HG03354 (cell line): ENCODE data around the gene SC5D.

Experiments
- ATAC-seq: cut with Tn5 transposase; IDR thresholded peaks from one replicate; pipeline ENCODE4 v1.9.1; 2021; ENCODE audit warnings: mild to moderate bottlenecking; ENCODE audit not compliant: unreplicated experiment, poor library complexity, severe bottlenecking

SC5D gene, protein sequence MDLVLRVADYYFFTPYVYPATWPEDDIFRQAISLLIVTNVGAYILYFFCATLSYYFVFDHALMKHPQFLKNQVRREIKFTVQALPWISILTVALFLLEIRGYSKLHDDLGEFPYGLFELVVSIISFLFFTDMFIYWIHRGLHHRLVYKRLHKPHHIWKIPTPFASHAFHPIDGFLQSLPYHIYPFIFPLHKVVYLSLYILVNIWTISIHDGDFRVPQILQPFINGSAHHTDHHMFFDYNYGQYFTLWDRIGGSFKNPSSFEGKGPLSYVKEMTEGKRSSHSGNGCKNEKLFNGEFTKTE

DNA sequence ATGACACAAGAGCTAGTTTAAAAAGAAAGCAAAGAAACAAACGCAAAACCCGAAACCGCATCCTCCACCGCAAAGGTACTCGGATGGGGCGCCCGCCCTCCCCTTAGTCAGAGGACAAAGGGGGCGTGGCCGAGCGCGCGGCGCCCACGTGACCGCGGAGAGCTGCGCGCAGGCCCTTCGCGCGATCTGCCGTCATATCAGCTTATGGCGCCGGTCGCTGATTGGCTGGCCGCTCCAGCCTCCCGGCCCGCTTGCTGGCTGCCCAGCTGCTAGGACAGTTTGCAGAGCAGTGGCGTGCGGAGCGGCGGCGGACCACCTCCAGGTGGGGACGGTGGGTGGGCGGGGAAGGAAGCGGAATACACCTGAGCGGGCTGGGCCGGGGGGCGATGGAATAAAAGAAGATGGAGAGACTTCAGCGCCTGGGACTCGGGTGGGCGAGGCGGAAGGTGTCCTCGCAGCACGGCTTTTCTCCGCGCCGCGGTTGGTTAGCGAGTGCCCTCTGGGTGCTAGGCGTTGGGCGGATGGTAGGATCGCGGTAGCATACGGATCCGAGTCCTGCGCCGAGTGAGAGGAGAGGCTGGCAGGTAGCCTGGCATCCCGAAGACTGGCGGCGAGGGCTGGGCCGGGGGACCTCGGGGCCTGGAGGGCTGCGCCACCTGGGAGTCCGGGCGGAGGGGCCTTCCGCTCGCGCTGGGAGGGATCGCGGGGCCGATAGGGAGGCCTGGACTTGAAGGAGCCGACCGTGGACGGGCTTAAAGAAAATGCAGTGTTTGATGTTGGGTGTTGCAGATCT lies at the start of gene SC5D:
SC5D (plus strand) TSS at position 277 of the 793 bp plus-strand sequence. CDS start 10,605 bp downstream, outside the sequence.
- ATAC-seq: peak; percentile 96

- ATAC-seq: no peak
Observed at GRCh38 chr11:121244884-121245283, 47.7 kb upstream of the SC5D start.

- ATAC-seq: no peak
Observed at GRCh38 chr11:121246021-121246768, 46.4 kb upstream of the SC5D start.

DNA sequence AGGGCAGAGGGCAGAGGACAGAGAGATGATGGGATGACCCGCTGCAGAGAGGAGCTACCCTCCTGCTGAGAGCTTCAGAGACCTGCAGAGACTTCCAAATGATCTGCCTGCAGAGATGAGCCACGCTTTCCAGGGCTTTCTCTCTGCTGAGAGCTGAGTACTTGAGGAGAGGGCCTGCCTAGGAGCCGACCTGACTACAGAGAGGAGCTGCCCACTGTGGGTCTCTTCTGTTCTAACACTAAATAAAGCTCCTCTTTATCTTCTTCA lies 45.9 kb upstream of the SC5D start:
- no peak for ATAC-seq

GRCh38 chr11:121248496-121248895 lies 44.1 kb upstream of the SC5D start:
- no peak for ATAC-seq

DNA sequence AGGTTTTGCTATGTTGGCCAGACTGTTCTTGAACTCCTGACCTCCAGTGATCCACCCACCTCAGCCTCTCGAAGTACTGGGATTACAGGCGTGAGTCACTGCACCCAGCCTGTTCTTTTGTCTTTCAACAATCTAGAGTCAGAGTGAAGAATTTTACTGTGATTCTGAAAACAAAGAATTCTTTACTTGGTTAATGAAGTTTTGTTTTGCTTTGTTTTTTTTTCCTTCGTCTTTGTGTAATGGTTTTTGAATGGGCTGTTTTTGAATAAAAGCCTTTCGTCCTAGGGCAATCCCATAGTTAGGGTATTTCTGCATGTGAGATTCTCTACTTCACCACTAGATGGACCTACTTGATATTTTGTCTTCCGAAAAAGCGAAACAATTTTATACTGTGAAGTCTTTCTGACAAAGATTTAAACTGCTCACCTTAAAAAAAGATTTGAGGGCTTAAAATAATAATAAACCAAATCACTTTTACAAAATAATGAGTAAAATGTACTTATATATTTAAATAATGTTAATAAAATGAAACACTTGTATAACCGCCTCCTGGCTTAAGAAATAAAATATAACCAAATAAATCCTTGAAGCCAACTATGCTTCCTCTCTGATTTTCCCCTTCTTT lies 43.4 kb upstream of the SC5D start:
- peak; percentile 69 for ATAC-seq

DNA sequence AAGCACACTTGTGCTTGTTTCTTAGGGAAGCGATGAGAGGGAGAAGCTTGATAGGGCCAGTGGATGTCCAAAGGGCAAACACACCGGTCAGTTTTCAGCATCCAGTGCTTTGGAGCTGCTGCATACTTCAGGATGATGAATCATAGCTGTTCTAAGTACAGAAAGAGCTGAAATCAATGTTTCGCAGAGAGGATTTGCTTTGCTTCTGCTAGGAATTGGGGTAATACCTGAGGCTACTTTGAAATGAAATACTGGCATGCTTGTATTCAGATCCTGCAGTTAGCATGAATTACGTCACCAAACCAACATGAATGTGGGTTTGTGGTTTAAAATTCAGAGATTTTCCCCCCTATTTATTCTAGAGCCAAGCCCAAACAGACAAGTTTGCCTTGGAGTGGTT lies 41.7 kb upstream of the SC5D start:
- no peak for ATAC-seq

DNA sequence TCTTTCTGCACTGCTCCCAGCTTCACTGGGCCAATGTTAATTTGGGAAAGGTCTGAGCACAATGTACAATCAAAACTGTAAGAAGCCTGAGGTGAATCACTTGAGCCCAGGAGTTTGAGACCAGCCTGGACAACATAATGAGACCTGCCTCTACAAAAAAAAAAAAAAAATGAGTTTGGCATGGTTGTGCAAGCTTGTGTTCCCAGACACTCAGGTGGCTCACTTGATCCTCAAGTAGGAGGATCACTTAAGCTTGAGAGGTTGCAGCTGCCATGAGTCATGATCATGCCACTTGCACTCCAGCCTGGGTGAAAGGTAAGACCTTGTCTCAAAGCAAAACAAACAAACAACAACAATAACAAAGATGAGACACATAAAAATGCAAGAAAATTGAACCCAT lies 38.6 kb upstream of the SC5D start:
- ATAC-seq: no peak

- ATAC-seq: no peak
Observed at GRCh38 chr11:121254756-121255155, 37.8 kb upstream of the SC5D start.

- ATAC-seq: no peak
Observed at GRCh38 chr11:121255473-121256125, 37.0 kb upstream of the SC5D start.

GRCh38 chr11:121257289-121257688 lies 35.3 kb upstream of the SC5D start:
- no peak for ATAC-seq

- no peak for ATAC-seq
Observed at GRCh38 chr11:121257976-121258375, 34.6 kb upstream of the SC5D start.

DNA sequence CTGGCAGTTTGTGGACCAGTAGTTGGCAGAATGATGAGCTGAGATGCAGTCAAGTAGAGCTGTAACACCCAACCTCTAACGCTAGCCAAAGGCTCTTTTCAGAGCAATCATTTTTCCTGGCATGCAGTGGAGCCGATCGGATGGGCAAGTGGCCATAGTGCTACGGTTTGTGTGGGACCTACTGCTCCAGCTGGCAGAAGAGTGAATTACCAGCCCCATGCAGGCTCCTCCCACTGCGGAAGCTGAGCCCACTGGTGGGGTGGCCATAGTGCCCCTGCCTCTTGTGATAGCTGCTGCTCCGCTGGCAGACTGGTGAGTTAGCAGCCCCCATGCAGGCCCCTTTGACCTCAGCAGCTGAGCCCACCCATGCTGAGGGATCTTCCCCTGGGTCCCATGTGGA lies 27.0 kb upstream of the SC5D start:
- ATAC-seq: no peak

DNA sequence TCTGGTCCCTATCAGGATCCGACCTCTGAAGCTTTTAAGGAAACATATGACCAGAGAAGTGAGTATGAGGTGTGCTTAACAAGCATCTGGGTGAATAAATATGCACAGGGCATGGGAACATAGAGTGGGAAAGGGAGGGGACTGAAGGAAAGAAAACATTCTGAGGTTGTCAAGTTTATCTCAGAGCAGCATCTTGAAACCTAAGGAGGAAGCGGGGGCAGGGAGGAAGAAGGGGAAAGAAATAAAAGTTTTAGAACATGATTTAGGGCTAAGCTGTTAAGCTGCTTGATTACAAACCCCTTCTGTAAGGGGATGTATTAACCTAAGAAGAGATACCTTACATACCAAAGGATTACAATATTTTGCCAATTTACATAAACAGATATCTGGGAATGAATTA lies 24.0 kb upstream of the SC5D start:
- ATAC-seq: no peak

DNA sequence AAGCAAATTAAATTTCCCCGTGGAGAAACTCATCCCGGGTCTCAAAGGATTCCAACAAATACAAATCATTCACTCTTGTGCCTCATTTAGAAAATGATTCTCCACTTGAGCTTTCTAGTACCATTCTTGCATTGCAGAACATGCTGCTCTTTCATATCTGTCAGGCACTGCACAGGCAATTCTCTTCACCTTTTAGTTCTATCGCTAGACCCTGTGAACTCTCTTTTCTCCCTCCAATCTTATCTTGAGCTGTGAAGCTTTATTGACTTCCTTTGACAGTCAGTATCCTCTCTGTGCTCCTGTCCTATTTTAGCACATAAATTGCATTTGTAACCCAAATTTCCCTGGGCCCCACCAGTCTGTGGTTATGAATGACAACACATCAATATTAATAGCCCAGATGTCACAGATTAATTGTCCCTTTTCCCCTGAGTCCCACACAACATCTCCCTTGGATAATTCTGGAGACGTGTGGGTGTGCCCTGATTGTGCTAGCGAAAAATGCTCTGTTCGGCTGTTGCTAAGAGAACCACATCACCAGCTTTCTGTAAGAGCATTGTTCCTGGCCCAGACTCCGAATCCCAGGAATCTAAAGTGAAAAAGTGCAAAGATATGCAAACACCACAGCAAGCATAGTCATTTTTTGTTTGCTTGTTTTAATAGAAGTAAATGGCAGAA lies 22.4 kb upstream of the SC5D start:
- ATAC-seq: no peak

- ATAC-seq: no peak
Observed at GRCh38 chr11:121274332-121274991, 18.1 kb upstream of the SC5D start.

DNA sequence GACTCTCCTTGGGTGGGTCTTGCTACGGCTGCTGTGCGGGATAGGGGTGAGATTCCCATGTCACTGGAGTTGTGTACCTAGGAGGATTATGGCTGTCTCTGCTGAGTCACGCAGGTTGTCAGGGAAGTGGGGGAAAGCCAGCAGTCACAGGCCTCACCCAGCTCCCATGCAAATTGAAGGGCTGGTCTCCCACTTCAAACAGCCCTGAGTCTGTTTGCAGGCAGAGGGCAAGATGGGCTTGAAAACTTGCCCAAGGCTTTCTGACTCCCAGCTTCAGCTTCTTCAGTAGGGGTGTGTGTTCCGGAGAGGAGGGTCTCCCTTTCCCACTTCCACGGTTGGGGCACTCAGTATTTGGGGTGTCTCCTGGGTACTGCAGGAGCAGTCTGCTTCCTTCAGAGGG lies 10.9 kb upstream of the SC5D start:
- ATAC-seq: no peak

DNA sequence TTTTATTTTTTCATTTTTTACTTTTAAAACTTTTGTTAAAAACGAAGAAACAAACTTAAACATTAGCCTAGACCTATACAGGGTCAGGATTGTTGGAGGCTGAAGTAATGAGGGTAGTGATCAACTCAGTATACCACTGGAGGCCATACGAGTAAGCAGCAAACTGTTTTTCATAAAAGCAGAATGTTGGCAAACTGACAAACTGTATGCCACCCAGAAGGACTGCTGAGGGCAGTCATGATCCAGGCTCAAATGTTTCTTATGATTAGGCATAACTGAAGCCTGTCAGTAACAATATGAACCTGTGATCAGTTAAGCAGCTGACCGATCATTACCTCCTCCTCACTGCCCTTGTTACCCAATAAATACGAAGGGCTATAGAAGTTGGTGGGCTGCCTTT lies 10.2 kb upstream of the SC5D start:
- ATAC-seq: no peak
